Cardiac muscle cell (in vitro differentiated cells and primary cell): ENCODE results near the gene TNS1. TPM values are rescaled to one million over a fixed set of nuclear protein-coding genes. Genes with fewer than 3 reads are reported as not detected.

Source experiments
- DNase-seq, 2 donors: peaks; one replicate each; pipeline versions ENCODE4 v3.0.0 to v3.0.0-alpha.2; 2010 to 2017; ENCODE audit warnings: low read depth in 1 of 2, low spot score in 1 of 2
- H3K27ac ChIP-seq: fragments of 200-600 bp; sonication (generic); 2 replicates; pipeline ENCODE4 v1.5.1; 2016
- H3K27me3 ChIP-seq: fragments of 200-600 bp; sonication (generic); 2 replicates; pipeline ENCODE4 v1.6.0; 2016; ENCODE audit warnings: control low read depth
- H3K36me3 ChIP-seq: fragments of 200-600 bp; sonication (generic); 2 replicates; pipeline ENCODE4 v1.5.1; 2016; ENCODE audit warnings: control low read depth
- H3K4me1 ChIP-seq: fragments of 200-600 bp; sonication (generic); 2 replicates; pipeline ENCODE4 v1.8.1; 2017; ENCODE audit warnings: low read depth, mild to moderate bottlenecking, mixed run types
- H3K4me3 ChIP-seq: fragments of 200-600 bp; sonication (generic); 2 replicates; pipeline ENCODE4 v1.5.1; 2016; ENCODE audit warnings: mild to moderate bottlenecking
- H3K9me3 ChIP-seq: fragments of 200-600 bp; sonication (generic); 2 replicates; pipeline ENCODE4 v1.5.1; 2017; ENCODE audit warnings: low read depth, mild to moderate bottlenecking, control low read depth
- polyA plus RNA-seq: library from polyadenylated mRNA; unstranded; fragments of >200 nt; fragmentation: Nextera tagmentation; extraction: Ambion mirVana; gene quantifications from 2 replicates; pipeline ENCODE4 v1.2.1, GENCODE V29; 2016
- total RNA-seq: library from RNA; depleted of rRNA; stranded (reverse); fragments of >200 nt; gene quantifications from 2 replicates; pipeline ENCODE4 v1.2.3, GENCODE V29; 2016
- TF ChIP-seq, protein P1 (sequence below): IDR thresholded peaks from 2 replicates; pipeline ENCODE4 v1.5.1; 2012; ENCODE audit warnings: low read depth, mild to moderate bottlenecking, low read length

Gene TNS1
- total and polyA plus RNA-seq, 2 experiments from 2014 or later = 16.7 to 44.3 TPM

DNA sequence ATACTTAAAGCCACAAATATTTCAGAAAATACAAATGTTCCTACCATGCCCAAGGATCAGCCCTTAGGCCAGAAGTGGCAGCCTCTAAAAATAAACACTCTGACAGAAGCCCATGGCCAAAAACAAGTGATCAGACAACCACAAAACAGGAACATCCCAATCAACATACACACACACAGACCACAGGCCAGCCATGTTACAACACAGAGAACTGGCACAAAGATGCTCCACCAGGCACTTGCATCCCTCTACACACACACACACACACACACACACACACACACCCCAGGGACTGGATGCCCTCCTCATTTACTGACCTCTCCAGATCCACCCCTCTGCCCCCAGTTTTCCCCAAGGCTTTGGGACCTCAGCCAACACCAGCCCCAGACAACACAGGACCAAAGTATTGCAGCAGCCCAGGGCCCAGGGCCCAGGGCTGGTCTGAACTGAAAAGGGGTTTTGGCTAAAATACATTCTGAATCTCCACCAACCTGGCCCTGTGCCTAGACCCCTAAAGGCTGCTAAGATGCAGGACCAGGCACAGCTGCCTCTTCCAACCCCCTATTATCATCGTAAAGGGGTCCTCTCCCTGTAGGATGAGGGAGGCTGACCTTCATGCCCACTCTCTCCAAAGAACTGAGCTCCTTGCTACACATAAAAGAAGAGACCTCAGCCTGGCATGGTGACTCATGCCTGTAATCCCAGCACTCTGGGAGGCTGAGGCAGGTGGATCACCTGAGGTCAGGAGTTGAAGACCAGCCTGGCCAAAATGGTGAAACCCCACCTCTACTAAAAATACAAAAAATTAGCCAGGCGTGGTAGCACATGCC lies 151.4 kb downstream of the TNS1 start:
- H3K9me3 ChIP-seq = no peaks in the 10 kb centered on the region
- peaks cover 3% of the 10 kb centered on the region for H3K36me3 ChIP-seq
- no peak overlapping the region for H3K4me3 ChIP-seq
- TF ChIP-seq, protein P1, sequence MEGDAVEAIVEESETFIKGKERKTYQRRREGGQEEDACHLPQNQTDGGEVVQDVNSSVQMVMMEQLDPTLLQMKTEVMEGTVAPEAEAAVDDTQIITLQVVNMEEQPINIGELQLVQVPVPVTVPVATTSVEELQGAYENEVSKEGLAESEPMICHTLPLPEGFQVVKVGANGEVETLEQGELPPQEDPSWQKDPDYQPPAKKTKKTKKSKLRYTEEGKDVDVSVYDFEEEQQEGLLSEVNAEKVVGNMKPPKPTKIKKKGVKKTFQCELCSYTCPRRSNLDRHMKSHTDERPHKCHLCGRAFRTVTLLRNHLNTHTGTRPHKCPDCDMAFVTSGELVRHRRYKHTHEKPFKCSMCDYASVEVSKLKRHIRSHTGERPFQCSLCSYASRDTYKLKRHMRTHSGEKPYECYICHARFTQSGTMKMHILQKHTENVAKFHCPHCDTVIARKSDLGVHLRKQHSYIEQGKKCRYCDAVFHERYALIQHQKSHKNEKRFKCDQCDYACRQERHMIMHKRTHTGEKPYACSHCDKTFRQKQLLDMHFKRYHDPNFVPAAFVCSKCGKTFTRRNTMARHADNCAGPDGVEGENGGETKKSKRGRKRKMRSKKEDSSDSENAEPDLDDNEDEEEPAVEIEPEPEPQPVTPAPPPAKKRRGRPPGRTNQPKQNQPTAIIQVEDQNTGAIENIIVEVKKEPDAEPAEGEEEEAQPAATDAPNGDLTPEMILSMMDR = no peak
- H3K4me1 ChIP-seq = peaks cover 44% of the 10 kb centered on the region
- H3K27ac ChIP-seq = no peak overlapping the region
- peak in 1 of 2 donors; percentile 63 for DNase-seq
- H3K27me3 ChIP-seq = no peaks in the 10 kb centered on the region

DNA sequence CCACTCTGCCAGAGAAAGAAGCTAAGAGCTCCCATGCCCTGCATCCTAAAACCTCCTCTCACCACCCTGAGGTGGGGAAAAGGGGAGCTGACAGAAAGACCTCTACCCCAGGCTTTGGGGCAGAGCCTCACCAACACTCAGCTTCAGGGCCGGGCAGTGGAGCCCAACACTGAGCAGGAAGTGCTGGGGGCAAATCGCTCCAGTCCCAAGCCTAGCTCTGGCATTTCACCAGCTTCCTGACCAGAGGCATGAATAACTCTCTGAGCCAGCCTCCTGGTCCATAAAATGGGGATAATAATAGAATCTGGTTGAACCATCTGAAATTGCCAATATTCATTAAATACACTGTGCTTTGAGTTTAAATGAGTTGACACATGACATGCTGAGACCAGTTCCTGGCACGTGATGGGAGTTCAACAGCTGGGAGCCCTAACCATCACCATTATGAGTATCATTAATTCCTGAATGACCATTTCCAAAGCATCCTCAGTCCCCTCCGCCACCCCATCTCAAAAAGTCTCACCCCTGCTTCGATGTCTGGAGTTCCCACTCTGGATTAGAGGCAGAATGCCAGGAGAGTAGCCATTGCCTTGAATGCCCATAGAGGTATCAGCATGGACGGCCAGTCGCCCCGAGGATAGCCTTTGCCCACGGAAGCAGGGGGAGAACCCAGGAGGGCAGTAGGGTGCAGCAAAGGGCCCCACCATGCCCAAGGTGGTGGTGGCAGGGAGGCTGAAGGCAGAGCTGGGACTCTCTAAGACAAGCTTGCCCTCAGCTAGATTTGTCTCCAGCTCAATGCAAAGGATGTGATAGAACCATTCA lies 153.4 kb downstream of the TNS1 start:
- TF ChIP-seq, protein P1 = no peak
- no peaks in the 10 kb centered on the region for H3K27me3 ChIP-seq
- H3K9me3 ChIP-seq = no peaks in the 10 kb centered on the region
- no peak overlapping the region for H3K4me3 ChIP-seq
- H3K27ac ChIP-seq = no peak overlapping the region
- peaks cover 3% of the 10 kb centered on the region for H3K36me3 ChIP-seq
- peaks cover 29% of the 10 kb centered on the region for H3K4me1 ChIP-seq
- no peak for DNase-seq

DNA sequence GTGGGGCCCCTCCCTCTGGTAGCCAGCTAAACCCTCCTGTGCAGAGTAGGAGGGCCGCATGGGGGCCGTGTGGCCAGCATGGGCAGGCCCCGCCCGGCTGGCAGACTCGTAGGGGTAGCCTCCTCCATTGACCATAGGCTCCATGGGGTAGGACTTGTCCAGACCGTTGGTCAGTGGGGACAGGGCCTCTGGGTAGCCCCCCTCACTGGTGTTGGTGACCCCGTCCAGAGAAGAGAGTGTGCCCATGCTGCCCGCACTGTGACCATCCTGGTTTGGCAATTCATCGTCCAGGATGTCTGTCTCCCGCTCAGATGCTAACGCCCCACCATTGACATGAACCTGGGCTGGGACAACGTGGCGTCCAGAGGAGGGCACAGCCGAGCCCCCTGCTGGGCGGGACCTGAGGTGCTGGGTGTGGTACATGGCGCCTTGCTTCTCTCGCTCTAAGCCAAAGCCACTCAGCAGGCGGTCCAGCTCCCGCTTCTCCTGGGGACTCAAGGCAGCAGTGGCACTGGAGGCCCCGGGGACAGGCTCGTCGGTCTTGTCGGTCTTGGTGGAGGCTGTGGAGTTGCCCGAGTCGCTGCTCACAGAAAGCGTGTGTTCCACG lies 154.3 kb downstream of the TNS1 start:
- no peak for DNase-seq
- H3K4me1 ChIP-seq = peaks cover 33% of the 10 kb centered on the region
- no peak overlapping the region for H3K27ac ChIP-seq
- H3K36me3 ChIP-seq = peaks cover 3% of the 10 kb centered on the region
- H3K27me3 ChIP-seq = no peaks in the 10 kb centered on the region
- H3K9me3 ChIP-seq = no peaks in the 10 kb centered on the region
- no peak overlapping the region for H3K4me3 ChIP-seq
- TF ChIP-seq, protein P1 = no peak

DNA sequence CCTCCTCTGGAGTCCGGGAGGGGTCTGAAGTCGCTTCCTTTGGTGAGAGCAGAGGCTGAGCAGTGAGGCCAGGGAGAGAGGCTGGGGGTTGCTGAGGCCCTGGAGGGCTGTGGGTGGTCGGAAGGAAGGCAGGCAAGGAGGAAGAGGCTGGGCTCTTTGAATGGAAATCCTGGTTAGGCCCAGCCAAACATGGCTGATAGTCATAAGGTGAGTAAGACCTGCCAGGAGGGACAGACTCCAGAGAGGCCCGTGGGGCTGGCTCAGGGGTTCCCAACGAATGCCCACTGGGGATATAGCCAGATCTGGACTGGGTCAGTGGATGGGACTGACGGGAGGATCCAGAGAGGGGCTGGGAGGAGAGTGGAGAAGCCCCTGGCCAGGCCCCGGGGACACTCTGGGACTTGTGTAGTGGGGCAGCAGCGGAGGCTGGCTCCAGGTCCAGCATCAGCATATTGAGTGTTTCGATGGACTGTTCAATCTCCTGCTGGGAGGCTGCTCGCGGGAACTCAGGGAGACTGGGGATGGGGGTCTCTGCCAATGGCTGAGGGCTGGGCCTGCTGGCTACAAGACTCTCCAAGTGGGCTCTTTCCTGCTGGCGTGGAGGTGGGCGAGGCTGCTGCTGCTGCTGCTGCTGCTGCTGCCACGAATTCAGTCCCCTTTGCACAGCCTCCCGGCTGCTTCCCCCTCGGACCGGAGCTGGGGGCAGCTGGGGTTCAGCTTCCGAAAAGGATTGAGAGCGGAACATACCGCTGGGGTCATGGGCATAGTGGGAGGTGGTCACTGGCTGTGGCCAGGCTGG lies 155.0 kb downstream of the TNS1 start:
- no peaks in the 10 kb centered on the region for H3K9me3 ChIP-seq
- H3K36me3 ChIP-seq = peaks cover 3% of the 10 kb centered on the region
- H3K4me3 ChIP-seq = no peak overlapping the region
- no peak for DNase-seq
- H3K27me3 ChIP-seq = no peaks in the 10 kb centered on the region
- TF ChIP-seq, protein P1 = no peak
- H3K27ac ChIP-seq = no peak overlapping the region
- peaks cover 33% of the 10 kb centered on the region for H3K4me1 ChIP-seq

DNA sequence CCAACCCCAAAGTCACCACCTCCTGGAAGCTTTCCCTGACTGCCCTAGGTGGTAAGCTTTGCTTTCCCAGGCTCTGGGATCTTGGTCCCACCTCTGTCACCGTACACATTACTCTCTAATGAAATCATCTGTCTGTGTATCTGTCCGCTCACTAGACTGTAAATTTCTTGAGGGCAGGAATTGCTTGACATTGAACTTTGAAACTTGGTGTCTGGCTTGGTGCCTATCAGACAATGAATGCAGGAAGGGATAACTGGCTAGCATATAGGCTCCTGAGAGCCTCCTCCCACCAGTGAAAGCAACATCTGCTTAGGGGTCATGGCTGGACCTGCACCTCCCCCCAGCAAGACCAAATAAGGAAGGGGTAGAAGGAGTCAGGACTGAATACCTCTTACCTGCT lies 155.7 kb downstream of the TNS1 start:
- TF ChIP-seq, protein P1 = no peak
- H3K9me3 ChIP-seq = no peaks in the 10 kb centered on the region
- H3K4me1 ChIP-seq = peaks cover 33% of the 10 kb centered on the region
- peaks cover 3% of the 10 kb centered on the region for H3K36me3 ChIP-seq
- no peak overlapping the region for H3K27ac ChIP-seq
- no peak for DNase-seq
- H3K4me3 ChIP-seq = no peak overlapping the region
- H3K27me3 ChIP-seq = no peaks in the 10 kb centered on the region
